ENCODE measurements around the gene SSBP4.
"Not testable (repeated sequence)": the region's sequence is repeated elsewhere in the genome, so short reads cannot be mapped to it uniquely, and the experiment has no call there.

SSBP4 gene

GRCh38 chr19:18419195-18419698 lies at the start of gene SSBP4:
Gene SSBP4 (plus strand): TSS chr19:18419398. CDS start chr19:18419649, 251 bp downstream.
- DNase-seq: peak; percentile 76

- no peak for DNase-seq
Measured at GRCh38 chr19:18373407-18373891, 45.7 kb upstream of the SSBP4 start.

GRCh38 chr19:18373892-18374629 lies 45.1 kb upstream of the SSBP4 start:
- no peak for DNase-seq

- no peak for DNase-seq
Measured at GRCh38 chr19:18377026-18377425, 42.2 kb upstream of the SSBP4 start.

GRCh38 chr19:18379803-18380747 lies 39.1 kb upstream of the SSBP4 start:
- DNase-seq: no peak

GRCh38 chr19:18380843-18381242 lies 38.4 kb upstream of the SSBP4 start:
- DNase-seq: no peak

- not testable (repeated sequence) for DNase-seq
Measured at GRCh38 chr19:18383622-18384021, 35.6 kb upstream of the SSBP4 start.

GRCh38 chr19:18384775-18385174 lies 34.4 kb upstream of the SSBP4 start:
- no peak for DNase-seq

- DNase-seq: no peak
Measured at GRCh38 chr19:18385359-18385674, 33.9 kb upstream of the SSBP4 start.

GRCh38 chr19:18385675-18386542 lies 33.3 kb upstream of the SSBP4 start, which contains the start of gene GDF15:
Gene GDF15 (plus strand): TSS chr19:18386158. CDS start chr19:18386190, 32 bp downstream.
- DNase-seq: peak; percentile 38

- DNase-seq: no peak
Measured at GRCh38 chr19:18386543-18387271, 32.5 kb upstream of the SSBP4 start.

- DNase-seq: peak; percentile 88
Measured at GRCh38 chr19:18388100-18388959, 30.9 kb upstream of the SSBP4 start.

- no peak for DNase-seq
Measured at GRCh38 chr19:18388960-18389725, 30.1 kb upstream of the SSBP4 start.

GRCh38 chr19:18389726-18390064 lies 29.5 kb upstream of the SSBP4 start:
- DNase-seq: no peak

- no peak for DNase-seq
Measured at GRCh38 chr19:18390065-18390907, 28.9 kb upstream of the SSBP4 start.

- no peak for DNase-seq
Measured at GRCh38 chr19:18391509-18392075, 27.6 kb upstream of the SSBP4 start.

- DNase-seq: no peak
Measured at GRCh38 chr19:18392417-18392816, 26.8 kb upstream of the SSBP4 start.

- DNase-seq: no peak
Measured at GRCh38 chr19:18392926-18393325, 26.3 kb upstream of the SSBP4 start.

- no peak for DNase-seq
Measured at GRCh38 chr19:18393836-18394235, 25.4 kb upstream of the SSBP4 start.

Measured in activated T-cell treated with anti-CD3 and anti-CD28 coated beads, Interleukin-2, amount 50 U/mL, for 1 hour (primary cell).